NCI-H82 treated with DMSO at 0.1 percent for 48 hours (cell line): ENCODE measurements around the gene ZNF442.
"Not testable (repeated sequence)": the region's sequence is repeated elsewhere in the genome, so short reads cannot be mapped to it uniquely, and the experiment has no call there.

ENCODE experiments used
- DNase-seq: peaks from one replicate; lab custom pipeline; 2025; ENCODE audit not compliant: unreplicated experiment; lab: John Stamatoyannopoulos, UW

The ZNF442 gene

DNA sequence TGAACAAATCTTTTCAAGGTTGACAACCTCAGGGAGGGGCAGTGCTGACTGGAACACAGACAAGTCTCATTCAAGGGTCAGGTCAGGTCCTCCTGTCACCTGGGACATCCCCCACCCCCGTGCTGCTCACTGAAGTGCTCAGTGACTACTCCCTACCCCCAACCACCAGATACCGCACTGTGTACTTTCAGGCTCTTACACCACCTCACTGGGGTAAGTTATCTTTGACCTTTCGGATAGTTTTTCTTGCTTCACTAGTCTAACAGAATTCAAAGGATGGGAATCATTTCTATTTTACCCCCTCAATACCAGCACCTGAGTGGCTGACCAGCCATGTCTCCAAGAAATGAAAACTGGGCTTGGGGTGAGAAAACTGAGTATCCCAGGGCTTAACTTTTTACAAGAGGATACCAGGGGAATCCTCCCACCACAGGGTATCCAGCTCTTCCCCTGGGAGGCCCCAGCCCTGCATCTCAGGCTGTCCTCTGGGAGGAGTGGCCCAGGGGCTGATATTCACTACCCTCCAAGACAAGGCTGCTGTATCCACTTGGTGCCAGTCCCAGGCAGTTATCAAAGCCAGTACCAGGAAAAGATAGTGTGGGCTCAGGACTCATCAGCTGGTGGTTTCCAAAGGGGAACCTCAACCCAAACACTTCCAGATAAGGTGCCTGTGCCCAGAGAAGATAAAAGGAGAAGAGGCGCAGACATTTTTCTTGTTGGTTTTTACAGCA lies 34.1 kb downstream of the ZNF442 start:
- DNase-seq = no peak

- no peak for DNase-seq
Observed at GRCh38 chr19:12330340-12330739, 35.1 kb downstream of the ZNF442 start.

GRCh38 chr19:12325690-12326089 lies 39.8 kb downstream of the ZNF442 start:
- DNase-seq = no peak

GRCh38 chr19:12318782-12319413 lies 46.6 kb downstream of the ZNF442 start:
- DNase-seq = no peak

DNA sequence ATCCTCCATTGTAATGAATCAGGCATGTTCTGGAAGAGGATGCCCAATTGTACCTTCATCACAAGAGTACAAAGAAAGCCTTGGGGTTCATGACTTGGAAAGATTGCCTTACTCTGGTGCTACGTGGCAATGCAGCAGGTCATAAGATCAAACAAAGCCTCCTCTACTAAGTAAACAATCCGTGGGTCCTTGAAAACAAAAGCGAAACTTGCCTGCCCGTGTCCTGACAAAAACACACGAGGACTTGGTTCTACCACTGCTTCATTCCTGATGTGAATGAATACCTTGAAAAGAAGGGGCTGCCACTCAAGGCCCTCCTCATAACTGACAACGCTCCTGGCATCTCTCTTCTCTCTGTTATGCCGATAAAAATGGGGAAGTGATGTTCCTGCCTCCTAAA lies 50.9 kb downstream of the ZNF442 start:
- no peak for DNase-seq

DNA sequence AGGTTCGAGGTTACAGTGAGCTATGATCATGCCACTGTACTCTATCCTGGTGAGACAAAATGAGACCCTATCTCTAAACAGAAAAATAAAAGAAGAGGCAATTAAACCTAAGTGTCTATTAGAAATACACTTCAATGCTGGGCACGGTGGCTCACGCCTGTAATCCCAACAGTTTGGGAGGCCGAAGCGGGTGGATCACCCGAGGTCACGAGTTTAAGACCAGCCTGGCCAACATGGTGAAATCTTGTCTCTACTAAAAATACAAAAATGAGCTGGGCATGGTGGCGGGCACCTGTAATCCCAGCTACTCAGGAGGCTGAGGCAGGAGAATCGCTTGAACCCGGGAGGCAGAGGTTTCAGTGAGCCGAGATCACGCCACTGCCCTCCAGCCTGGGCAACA lies 56.6 kb downstream of the ZNF442 start:
- not testable (repeated sequence) for DNase-seq
